GM19372 (cell line): ENCODE measurements around the gene SIX5.
"Not testable (repeated sequence)": the region's sequence is repeated elsewhere in the genome, so short reads cannot be mapped to it uniquely, and the experiment has no call there.

ENCODE experiments used
- ATAC-seq: cut with Tn5 transposase; IDR thresholded peaks from one replicate; pipeline ENCODE4 v1.9.1; 2021; ENCODE audit warnings: mild to moderate bottlenecking, low read depth, moderate library complexity; ENCODE audit not compliant: unreplicated experiment

Gene SIX5

GRCh38 chr19:45768984-45769782 lies at the start of gene SIX5:
Gene SIX5 (minus strand): TSS chr19:45769252. CDS start chr19:45768844, 408 bp downstream.
- peak; percentile 64 for ATAC-seq

- no peak for ATAC-seq
Measured at GRCh38 chr19:45817725-45818301, 48.8 kb upstream of the SIX5 start.

- peak; percentile 94 for ATAC-seq
Measured at GRCh38 chr19:45817010-45817724, 48.1 kb upstream of the SIX5 start.

DNA sequence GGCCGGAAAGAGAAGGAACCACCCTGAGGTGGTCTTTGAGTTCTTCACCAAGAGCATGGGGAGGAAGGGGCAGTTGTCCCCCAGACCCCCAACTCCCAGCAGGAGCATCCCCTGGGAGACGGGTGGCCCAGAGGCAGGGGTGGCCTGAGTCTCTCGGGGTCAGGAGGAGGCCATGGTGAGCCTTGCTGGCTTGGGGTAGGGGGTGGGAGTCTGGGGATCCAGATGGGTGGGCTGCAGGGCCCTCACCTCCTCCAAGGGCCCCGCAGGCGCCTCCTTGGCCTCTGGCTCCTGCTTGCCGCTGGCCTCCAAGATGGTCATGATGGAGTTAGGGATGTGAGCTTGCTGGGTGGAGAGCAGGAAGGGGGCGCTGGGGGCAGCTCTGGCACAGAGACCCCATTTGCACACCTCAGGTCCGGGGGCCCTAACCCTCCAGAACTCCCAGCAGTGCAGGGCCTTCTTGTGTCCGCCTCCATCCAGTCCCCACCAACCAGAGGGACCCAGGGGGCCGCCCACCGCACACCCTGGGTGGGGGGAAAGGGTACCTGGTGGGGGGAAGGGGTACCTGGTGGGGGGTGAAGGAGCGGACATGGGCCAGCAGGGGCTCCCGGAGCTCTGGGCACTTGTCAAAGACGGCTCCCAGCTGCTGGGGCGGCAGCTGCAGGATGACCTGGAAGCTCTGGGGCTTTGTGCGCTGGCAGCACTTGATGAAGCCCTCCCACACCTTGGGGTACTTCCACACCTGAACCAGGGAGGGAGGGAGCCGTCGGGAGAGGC lies 47.4 kb upstream of the SIX5 start:
- no peak for ATAC-seq

DNA sequence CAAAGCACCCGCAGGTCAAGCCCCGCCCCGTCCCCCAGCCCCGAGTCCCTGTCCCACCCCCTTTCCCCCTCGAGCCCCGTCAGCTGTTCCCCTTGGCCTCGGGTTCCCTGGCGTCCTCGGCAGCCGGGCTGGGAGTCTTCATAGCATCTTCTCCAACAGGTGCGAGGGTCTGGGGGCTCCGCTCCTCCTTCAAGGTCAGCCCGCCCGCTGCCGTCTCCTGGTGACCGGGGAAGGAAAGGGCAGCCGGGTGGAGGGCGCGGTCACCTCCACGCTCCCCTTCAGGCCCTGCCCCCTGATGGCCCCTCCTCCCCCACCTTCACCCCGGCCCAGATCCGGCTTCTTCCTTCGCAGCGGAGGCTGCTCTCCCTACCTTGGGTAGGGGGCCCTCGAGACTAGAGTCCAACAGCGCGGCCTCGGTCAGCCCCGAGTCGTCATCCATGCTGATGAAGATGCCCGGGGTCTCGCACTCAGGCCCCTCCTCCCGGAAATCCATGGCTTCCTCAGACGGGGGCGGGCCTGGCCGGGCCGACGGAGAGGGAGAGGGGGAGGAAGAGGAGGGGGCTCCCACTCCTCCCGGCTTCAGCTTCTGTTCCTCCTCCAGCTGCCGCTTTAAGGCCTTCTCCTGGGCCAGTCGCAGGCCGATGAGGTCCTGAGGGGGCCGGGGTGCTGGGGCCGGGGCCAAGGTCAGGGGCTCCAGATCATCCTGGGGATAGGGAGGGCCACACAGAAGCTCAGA lies 46.6 kb upstream of the SIX5 start:
- ATAC-seq: no peak

- ATAC-seq: no peak
Measured at GRCh38 chr19:45814851-45815480, 45.9 kb upstream of the SIX5 start, which contains the start of gene RSPH6A. Gene RSPH6A (minus strand): TSS chr19:45815308. CDS start chr19:45815176, 132 bp downstream.

DNA sequence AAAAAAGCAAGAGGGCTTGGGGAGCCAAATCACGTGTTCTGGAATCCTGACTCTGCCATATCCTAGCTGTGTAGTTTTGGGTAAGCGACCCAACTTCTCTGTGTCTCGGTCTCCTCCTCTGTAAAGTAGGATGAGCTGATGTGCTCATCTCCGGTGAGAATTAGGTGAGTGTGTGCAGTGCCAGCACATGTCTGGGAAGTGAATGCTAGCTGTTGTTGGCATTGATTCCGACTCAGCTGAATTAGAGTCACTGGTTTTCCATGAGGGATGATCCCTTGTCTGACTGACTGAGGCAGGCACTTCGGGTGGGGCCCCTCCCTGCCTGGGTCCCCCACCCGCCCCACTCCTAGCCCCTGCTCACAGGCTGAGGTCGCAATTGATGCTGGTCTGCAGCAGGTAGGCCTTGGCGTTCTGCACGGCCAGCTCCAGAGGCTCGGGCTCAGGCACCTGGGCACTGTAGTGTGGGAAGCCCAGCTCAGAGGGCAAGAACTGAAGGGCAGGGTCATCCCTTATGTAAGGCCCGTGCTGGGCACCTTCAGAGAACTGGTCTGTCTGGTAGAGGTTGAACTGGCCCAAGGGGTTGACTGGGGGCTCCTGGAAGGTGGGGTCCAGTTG lies 45.2 kb upstream of the SIX5 start:
- ATAC-seq: no peak

DNA sequence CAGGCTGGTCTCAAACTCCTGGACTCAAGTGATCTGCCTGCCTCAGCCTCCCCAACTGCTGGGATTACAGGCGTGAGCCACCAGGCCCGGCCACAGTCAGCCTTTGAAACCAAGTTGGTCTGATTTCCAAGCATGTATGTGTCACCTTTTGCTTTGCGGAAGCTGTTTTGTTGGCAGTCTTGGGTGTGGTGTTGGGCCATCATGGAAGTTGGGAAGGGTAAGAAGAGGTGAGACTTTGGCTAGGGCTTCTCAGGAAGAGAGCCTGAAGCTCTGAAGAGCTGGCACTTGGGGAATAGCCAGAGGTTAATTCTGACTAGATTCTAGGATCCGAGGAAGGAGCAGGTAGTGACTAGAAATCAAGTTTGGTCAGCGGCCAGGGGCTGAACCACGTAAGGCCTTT lies 43.2 kb upstream of the SIX5 start:
- no peak for ATAC-seq

GRCh38 chr19:45809643-45810159 lies 40.6 kb upstream of the SIX5 start:
- no peak for ATAC-seq

GRCh38 chr19:45805719-45806118 lies 36.7 kb upstream of the SIX5 start:
- no peak for ATAC-seq

DNA sequence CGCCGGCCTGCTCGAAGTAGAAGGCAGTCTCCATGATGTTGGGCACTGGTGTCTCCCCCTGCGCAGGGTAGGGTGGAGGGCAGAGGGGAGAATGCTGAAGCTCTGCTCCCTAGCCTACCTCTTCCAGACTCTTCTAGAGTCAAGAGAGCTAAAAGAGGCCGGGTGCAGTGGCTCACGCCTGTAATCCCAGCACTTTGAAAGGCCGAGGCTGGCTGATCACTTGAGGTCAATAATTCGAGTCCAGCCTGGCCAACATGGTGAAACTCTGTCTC lies 35.8 kb upstream of the SIX5 start:
- ATAC-seq: no peak

GRCh38 chr19:45804140-45804958 lies 35.3 kb upstream of the SIX5 start:
- no peak for ATAC-seq

GRCh38 chr19:45801603-45802175 lies 32.6 kb upstream of the SIX5 start:
- ATAC-seq: no peak

DNA sequence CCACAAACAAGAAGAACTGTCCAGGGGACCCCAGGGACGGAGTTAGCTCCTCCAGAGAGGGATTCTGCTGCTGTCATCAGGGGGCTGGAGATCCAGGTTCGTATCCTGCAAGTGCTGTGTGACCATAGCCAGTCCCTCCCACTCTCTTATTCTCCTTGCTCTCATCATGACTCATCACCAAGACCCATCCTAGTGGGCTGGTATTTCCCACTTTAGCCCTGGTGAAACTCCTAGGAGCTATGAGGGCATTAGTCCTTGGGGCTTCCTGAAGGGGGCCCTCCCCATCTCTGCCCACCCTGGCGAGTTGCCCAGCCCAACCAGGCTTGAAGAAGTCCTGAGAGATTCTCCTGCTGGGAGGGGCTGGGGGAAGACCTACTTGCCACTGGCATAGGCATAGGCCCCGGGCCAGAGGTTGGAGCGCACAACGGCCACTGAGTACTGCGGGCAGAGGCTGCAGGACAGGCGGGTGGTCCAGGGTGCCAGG lies 31.1 kb upstream of the SIX5 start:
- no peak for ATAC-seq

GRCh38 chr19:45799541-45799940 lies 30.5 kb upstream of the SIX5 start:
- not testable (repeated sequence) for ATAC-seq

GRCh38 chr19:45798995-45799517 lies 30.0 kb upstream of the SIX5 start:
- ATAC-seq: no peak

DNA sequence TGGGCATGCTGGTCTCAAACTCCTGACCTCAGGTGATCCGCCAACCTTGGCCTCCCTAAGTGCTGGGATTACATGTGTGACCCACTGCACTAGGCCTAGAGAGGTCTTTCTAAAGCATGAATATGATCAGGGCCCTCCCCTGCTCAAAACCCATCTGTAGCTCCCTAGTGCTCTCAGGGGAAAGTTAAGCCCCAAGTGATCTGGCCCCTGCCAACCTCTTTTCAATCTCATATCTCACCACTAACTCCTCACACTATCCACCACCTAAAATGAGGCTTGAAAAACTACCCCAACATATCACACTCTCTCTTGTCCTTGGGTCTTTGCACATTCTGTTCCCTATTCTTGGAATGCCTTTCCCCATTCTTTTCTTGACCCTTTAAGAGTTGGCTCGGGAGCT lies 25.6 kb upstream of the SIX5 start:
- ATAC-seq: no peak

DNA sequence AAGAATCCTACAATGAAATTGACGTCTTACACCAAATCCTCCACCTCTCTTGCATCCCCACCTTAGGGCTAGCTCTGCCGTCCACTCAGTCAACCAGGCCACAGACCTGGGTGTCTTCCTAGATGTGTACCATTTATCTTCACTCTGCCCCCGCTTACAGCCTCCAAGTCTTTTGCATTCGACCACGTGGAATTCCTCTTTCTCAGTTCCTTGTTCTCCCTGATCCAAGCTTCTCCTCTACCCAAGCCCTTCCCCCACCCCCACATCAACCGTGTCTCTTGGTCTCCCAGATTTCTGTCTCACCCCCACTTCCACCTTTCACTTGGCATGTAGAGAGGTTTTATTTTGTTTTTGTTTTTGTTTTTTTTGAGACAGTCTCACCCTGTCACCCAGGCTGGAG lies 24.8 kb upstream of the SIX5 start:
- no peak for ATAC-seq
